Peyer's patch (tissue), 4 donors: ENCODE results near the gene MARS1. TPM values are rescaled to one million over a fixed set of nuclear protein-coding genes. Genes with fewer than 3 reads are reported as not detected.

Experiments used
- DNase-seq, 3 donors: peaks; one replicate each; pipeline ENCODE4 v3.0.0-alpha.2; 2017 to 2019
- H3K27ac ChIP-seq, 4 donors: fragments of 200-600 bp; sonication (generic); one replicate each; pipeline ENCODE4 v1.5.1; 2016 to 2019
- H3K27me3 ChIP-seq, 2 donors: fragments of 200-600 bp; sonication (generic); one replicate each; pipeline ENCODE4 v1.5.1; 2019
- H3K36me3 ChIP-seq, 3 donors: fragments of 200-600 bp; sonication (generic); one replicate each; pipeline ENCODE4 v1.5.1; 2016 to 2019
- H3K4me1 ChIP-seq, 4 donors: fragments of 200-600 bp; sonication (generic); one replicate each; pipeline ENCODE4 v1.5.1; 2016 to 2019
- H3K4me3 ChIP-seq, 4 donors: fragments of 200-600 bp; sonication (generic); 1 replicate in 3 of 4; 2 replicates in 1 of 4; pipeline ENCODE4 v1.5.1; 2016 to 2019; ENCODE audit warnings: mild to moderate bottlenecking in 1 of 4
- H3K9me3 ChIP-seq, 4 donors: fragments of 200-600 bp; sonication (generic); one replicate each; pipeline ENCODE4 v1.5.1; 2016 to 2019; ENCODE audit warnings: mild to moderate bottlenecking in 1 of 4
- POLR2A ChIP-seq, 2 donors: fragments of 450-650 bp; IDR thresholded peaks; one replicate each; pipeline ENCODE4 v1.5.1; 2017; ENCODE audit warnings: antibody characterized with exemption in 2 of 2, mild to moderate bottlenecking in 2 of 2, moderate library complexity in 2 of 2
- total RNA-seq, 4 donors: library from RNA; depleted of rRNA; stranded (reverse); fragments of >200 nt; gene quantifications; one replicate each; pipeline ENCODE4 v1.1.0, GENCODE V29; 2016
- TF ChIP-seq, protein P1 (sequence below), 6 experiments: fragments of 450-650 bp in 4 of 6; fragments of 200-600 bp in 2 of 6; sonication (generic) in 1 of 6; IDR thresholded peaks; one replicate each; pipeline ENCODE4 v1.5.1; 2017 to 2019; ENCODE audit warnings: antibody characterized with exemption in 6 of 6, mild to moderate bottlenecking in 3 of 6, moderate library complexity in 1 of 6

The MARS1 gene
- total RNA-seq, 4 donors from 2014 or later, result 40.6 to 97.4 (median 63.5) TPM

- DNase-seq, result no peak
- Histone ChIP-seq H3K4me1 (no peaks in the 10 kb centered on the region), H3K9me3 (no peaks in the 10 kb centered on the region), H3K4me3 (no peak overlapping the region), H3K36me3 (no peaks in the 10 kb centered on the region), H3K27me3 (no peaks in the 10 kb centered on the region), H3K27ac (no peak overlapping the region)
- no peak for TF ChIP-seq POLR2A (IDR thresholded peaks at IDR 0.05)
Observed at GRCh38 chr12:57444744-57445143, 43.1 kb upstream of the MARS1 start.

DNA sequence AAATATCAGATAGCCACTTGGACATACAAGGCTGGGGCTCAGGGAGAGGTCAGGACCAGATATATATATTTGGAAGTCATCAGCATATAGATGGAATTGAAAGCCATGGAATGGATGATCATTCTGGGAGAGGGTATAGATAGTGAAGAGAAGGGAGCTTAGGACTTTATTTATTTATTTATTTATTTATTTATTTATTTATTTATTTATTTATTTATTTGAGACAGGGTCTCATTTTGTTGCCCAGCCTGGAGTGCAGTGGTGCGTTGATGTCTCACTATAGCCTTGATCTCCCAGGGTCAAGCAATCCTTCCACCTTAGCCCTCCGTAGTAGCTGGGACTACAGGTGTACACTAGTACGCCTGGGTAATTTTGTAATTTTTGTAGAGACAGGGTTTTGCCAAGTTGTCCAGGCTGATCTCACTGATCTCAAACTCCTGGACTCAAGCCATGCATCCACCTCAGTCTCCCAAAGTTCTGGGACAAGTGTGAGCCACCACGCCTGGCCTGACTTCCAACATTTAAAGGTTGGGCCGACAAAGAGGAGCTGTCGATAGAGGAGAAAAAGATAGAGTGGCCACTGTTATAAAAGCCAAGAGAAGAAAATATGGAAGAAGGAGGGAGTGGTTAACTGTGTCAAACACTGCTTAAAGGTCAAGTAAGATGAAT is 41.4 kb upstream of the MARS1 start:
- Histone ChIP-seq H3K36me3 (no peaks in the 10 kb centered on the region), H3K4me1 (no peaks in the 10 kb centered on the region), H3K27ac (no peak overlapping the region), H3K27me3 (no peaks in the 10 kb centered on the region), H3K4me3 (no peak overlapping the region), H3K9me3 (no peaks in the 10 kb centered on the region)
- TF ChIP-seq, protein P1, sequence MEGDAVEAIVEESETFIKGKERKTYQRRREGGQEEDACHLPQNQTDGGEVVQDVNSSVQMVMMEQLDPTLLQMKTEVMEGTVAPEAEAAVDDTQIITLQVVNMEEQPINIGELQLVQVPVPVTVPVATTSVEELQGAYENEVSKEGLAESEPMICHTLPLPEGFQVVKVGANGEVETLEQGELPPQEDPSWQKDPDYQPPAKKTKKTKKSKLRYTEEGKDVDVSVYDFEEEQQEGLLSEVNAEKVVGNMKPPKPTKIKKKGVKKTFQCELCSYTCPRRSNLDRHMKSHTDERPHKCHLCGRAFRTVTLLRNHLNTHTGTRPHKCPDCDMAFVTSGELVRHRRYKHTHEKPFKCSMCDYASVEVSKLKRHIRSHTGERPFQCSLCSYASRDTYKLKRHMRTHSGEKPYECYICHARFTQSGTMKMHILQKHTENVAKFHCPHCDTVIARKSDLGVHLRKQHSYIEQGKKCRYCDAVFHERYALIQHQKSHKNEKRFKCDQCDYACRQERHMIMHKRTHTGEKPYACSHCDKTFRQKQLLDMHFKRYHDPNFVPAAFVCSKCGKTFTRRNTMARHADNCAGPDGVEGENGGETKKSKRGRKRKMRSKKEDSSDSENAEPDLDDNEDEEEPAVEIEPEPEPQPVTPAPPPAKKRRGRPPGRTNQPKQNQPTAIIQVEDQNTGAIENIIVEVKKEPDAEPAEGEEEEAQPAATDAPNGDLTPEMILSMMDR (IDR thresholded peaks at IDR 0.05), result no peak
- TF ChIP-seq POLR2A (IDR thresholded peaks at IDR 0.05), result no peak
- no peak for DNase-seq

- H3K36me3 ChIP-seq, result no peaks in the 10 kb centered on the region
- no peak for TF ChIP-seq POLR2A (IDR thresholded peaks at IDR 0.05)
- TF ChIP-seq, protein P1 (IDR thresholded peaks at IDR 0.05), result no peak
- no peaks in the 10 kb centered on the region for H3K27me3 ChIP-seq
- H3K4me3 ChIP-seq, result no peak overlapping the region
- DNase-seq, result no peak
- H3K4me1 ChIP-seq, result no peaks in the 10 kb centered on the region
- no peak overlapping the region for H3K27ac ChIP-seq
- no peaks in the 10 kb centered on the region for H3K9me3 ChIP-seq
Observed at GRCh38 chr12:57448669-57449068, 39.2 kb upstream of the MARS1 start.

GRCh38 chr12:57449375-57449774 is 38.5 kb upstream of the MARS1 start:
- no peak for TF ChIP-seq POLR2A (IDR thresholded peaks at IDR 0.05)
- TF ChIP-seq, protein P1 (IDR thresholded peaks at IDR 0.05), result no peak

DNA sequence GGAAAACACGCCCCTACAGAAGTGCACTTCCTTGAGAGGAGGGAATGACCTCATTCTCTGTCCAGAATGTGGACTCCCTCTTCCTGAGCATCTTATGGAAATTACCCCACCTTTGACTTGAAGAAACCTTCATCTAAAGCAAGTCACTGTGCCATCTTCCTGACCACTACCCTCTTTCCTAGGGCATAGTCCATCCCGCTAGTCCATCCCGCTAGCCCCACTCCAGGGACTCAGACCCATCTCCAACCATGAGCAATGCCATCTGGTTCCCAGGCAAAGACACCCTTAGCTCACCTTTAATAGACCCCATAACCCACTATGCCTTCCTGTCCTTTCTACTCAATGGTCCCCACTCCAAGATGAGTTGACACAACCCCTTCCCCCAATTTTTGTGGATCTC is 37.8 kb upstream of the MARS1 start:
- no peaks in the 10 kb centered on the region for H3K36me3 ChIP-seq
- DNase-seq, result no peak
- no peak for TF ChIP-seq POLR2A (IDR thresholded peaks at IDR 0.05)
- TF ChIP-seq, protein P1 (IDR thresholded peaks at IDR 0.05), result no peak
- H3K27me3 ChIP-seq, result no peaks in the 10 kb centered on the region
- no peaks in the 10 kb centered on the region for H3K9me3 ChIP-seq
- H3K27ac ChIP-seq, result no peak overlapping the region
- H3K4me1 ChIP-seq, result peaks cover 0 to 8% (median 0%) of the 10 kb centered on the region in 4 donors
- no peak overlapping the region for H3K4me3 ChIP-seq

More at GRCh38 chr12:57449375-57449774, 38.5 kb upstream of the MARS1 start:
- no peak for DNase-seq
- Histone ChIP-seq H3K9me3 (no peaks in the 10 kb centered on the region), H3K4me1 (peaks cover 0 to 2% (median 0%) of the 10 kb centered on the region in 4 donors), H3K27ac (no peak overlapping the region), H3K4me3 (no peak overlapping the region), H3K36me3 (no peaks in the 10 kb centered on the region), H3K27me3 (no peaks in the 10 kb centered on the region)

GRCh38 chr12:57451233-57451778 is 36.6 kb upstream of the MARS1 start:
- H3K4me3 ChIP-seq, result no peak overlapping the region
- H3K27me3 ChIP-seq, result no peaks in the 10 kb centered on the region
- no peak for DNase-seq
- peaks cover 0 to 17% (median 0%) of the 10 kb centered on the region in 4 donors for H3K4me1 ChIP-seq
- H3K27ac ChIP-seq, result no peak overlapping the region
- H3K9me3 ChIP-seq, result no peaks in the 10 kb centered on the region
- no peaks in the 10 kb centered on the region for H3K36me3 ChIP-seq
- no peak for TF ChIP-seq POLR2A (IDR thresholded peaks at IDR 0.05)
- TF ChIP-seq, protein P1 (IDR thresholded peaks at IDR 0.05), result no peak
